ENCODE measurements around the gene GOLGA6L6. TPM values are rescaled to one million over a fixed set of nuclear protein-coding genes. Genes with fewer than 3 reads are reported as not detected.
"Not testable (repeated sequence)": the region's sequence is repeated elsewhere in the genome, so short reads cannot be mapped to it uniquely, and the experiment has no call there.

The GOLGA6L6 gene
- total RNA-seq, 2 donors from 2014 or later: not detected

- H3K36me3 ChIP-seq; intact Hi-C loops (cut with DNase I); DNase-seq: not testable (repeated sequence)
These were observed 49.0 kb downstream of the GOLGA6L6 start for GRCh38 chr15:20492598-20492997.

GRCh38 chr15:20489320-20489719 lies 52.3 kb downstream of the GOLGA6L6 start:
- H3K27me3 ChIP-seq; DNase-seq; intact Hi-C loops (cut with DNase I): not testable (repeated sequence)

More at GRCh38 chr15:20492598-20492997, 49.0 kb downstream of the GOLGA6L6 start:
- H3K27me3 ChIP-seq; H3K4me1 ChIP-seq; H3K27ac ChIP-seq; H3K9me3 ChIP-seq; H3K9ac ChIP-seq (ENCODE audit: low read depth in 2 of 2, low read length in 2 of 2); H3K4me3 ChIP-seq: not testable (repeated sequence)

More at GRCh38 chr15:20489320-20489719, 52.3 kb downstream of the GOLGA6L6 start:
- not testable (repeated sequence) for H3K27ac ChIP-seq; H3K36me3 ChIP-seq; H3K9me3 ChIP-seq; H3K4me3 ChIP-seq; H3K4me1 ChIP-seq; H3K9ac ChIP-seq (ENCODE audit: low read depth in 2 of 2, low read length in 2 of 2)
